Fibroblast of skin of left quadriceps (primary cell): ENCODE data around the gene AFF4.
"Not testable (repeated sequence)": the region's sequence is repeated elsewhere in the genome, so short reads cannot be mapped to it uniquely, and the experiment has no call there.

Experiments used
- DNase-seq, 2 experiments: peaks; one replicate each; pipeline ENCODE4 v3.0.0-alpha.2; 2013; ENCODE audit warnings: low read depth in 2 of 2

AFF4 gene

GRCh38 chr5:132856011-132856410 is 107.4 kb downstream of the AFF4 start:
- no peak for DNase-seq

DNA sequence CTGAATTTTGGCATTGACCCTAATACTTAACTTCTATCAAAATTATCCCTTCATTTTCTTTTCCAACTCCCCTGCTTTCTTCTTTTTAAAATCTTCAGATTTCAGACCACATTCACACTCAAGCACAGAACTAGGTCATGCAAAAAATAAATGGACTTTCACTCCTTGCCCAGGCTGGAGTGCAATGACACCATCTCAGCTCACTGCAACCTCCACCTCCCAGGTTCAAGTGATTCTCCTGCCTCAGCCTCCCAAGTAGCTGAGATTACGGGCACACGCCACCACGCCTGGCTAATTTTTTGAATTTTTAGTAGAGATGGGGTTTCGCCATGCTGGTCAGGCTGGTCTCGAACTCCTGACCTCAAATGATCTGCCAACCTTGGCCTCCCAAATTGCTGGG is 108.4 kb downstream of the AFF4 start:
- DNase-seq, result not testable (repeated sequence)

GRCh38 chr5:132854301-132854700 is 109.1 kb downstream of the AFF4 start:
- DNase-seq, result no peak

GRCh38 chr5:132853790-132854189 is 109.6 kb downstream of the AFF4 start:
- DNase-seq, result no peak

GRCh38 chr5:132853323-132853722 is 110.1 kb downstream of the AFF4 start:
- no peak for DNase-seq

- no peak for DNase-seq
Observed at GRCh38 chr5:132850066-132850465, 113.4 kb downstream of the AFF4 start.

DNA sequence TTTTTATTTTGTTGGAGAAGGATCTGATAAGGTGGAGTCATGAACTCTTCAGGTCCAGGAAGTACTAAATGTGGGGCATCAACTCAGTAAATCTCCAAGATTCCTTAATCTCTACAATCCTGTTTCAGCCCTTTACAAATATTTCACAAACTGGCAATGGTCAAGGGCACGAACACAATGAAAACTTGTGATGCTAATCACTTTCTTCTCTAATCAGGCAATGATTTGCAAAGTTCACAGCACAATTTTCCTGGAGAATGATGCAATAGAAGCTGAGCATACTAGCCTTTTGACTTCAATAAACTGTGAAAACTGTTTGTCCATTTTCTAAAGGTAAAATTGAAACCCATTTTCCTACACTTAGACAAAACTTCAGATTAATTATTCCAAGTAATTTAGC is 114.1 kb downstream of the AFF4 start:
- no peak for DNase-seq

- no peak for DNase-seq
Observed at GRCh38 chr5:132848270-132848669, 115.2 kb downstream of the AFF4 start.

DNA sequence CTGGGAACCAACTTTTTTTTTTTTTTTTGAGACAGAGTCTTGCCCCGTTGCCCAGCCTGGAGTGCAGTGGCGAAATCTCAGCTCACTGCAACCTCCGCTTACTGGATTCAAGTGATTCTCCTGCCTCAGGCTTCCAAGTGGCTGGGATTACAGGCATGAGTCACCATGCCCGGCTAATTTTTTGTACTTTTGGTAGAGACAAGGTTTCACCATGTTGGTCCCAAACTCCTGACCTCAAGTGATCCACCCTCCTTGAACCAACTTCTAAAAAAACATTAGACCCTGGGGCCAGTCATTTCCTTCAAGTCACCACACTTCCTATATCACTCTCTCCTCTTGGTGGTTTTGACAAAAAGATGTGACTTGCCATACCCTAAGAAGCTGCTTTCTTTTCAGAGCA is 122.1 kb downstream of the AFF4 start:
- no peak for DNase-seq

- DNase-seq, result no peak
Observed at GRCh38 chr5:132840896-132841295, 122.5 kb downstream of the AFF4 start.

DNA sequence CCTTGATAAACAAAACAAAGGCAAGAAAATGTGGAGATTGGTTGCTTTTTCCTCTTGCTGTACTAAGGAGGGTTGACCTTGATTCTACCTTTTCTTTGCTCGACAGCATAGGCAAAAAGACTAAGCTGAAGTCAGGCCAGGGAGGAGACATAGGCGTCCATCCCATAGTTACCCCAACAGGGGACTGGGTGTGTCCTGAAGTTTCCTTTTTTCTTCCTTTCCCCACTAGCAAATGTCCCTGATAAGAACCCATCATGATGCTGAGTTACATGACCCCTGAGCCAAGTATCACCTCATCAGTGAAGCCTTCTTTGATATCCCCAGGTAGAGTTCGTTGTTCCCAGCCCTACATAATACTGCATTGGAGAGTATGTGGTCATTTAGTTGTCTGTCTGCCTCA is 123.1 kb downstream of the AFF4 start:
- DNase-seq, result no peak

- no peak for DNase-seq
Observed at GRCh38 chr5:132839426-132840301, 123.8 kb downstream of the AFF4 start.

DNA sequence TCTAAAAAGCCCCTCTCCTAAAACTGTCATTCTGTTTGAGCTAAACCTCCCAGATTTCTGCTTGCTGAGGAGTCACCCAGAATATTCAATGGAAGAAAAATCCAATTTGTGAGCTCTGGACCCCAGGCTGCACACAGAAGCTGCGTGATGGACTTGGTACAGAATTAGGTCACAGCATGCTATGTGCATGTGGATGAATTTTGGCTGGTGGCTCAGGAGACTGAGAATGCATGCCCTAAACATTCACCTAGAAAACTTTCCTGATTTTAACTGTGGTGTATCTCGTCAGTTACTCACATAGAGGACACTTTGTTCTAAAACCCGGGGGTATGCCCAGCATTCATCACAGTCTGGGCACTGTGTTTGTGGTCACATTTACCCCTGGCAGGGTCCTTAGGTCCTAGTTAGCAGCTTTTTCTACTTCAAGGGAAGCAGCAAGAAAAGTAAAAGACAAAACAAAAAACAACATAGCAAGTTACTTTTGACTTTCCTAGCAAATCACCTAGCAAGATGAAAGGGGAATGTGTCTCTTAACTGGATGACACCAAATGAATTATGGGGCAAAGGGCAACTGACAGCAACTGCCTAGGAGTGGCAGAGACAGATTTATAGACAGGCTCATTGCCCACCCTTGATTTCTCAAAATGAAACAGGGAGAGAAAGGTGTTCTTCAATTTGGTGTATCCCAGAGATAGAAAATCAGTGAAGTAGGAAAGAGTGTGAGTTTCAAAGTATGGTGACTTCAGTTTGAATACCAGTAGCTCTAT is 124.7 kb downstream of the AFF4 start:
- DNase-seq, result no peak

DNA sequence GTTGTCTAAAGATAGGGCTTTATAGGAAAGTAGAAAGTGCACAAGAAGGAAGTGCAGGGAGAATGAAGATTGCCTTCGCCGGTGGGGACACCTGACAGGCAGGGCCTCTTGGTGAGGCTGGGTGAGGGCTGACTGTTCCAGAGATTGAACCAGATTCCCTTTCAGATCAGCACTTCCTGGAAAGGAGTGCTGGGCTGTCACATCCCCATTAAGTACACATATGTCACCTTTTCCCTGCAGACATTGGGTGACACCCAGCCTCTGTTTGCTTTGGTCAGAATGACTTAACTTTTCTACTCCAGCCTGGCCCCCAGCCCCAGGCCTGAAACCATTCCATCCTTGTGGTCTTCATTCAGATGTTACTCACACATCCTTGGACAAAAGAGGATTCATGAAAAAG is 125.6 kb downstream of the AFF4 start:
- no peak for DNase-seq

DNA sequence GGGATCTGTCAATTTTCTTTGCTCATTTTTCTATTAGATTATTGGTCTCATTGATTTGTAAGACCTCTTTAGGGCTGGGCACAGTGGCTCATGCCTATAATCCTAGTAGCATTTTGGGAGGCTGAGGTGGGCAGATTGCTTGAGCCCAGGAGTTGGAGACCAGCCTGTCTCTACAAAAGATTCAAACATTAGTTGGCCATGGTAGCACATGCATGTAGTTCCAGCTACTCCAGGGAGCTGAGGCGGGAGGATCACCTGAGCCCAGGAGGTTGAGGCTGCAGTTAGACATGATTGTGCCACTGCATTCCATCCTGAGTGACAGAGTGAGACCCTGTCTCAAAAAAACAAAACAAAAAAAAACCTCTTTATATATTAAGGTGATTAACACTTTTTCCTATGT is 126.6 kb downstream of the AFF4 start:
- no peak for DNase-seq

GRCh38 chr5:132834057-132834456 is 129.4 kb downstream of the AFF4 start:
- DNase-seq, result no peak

DNA sequence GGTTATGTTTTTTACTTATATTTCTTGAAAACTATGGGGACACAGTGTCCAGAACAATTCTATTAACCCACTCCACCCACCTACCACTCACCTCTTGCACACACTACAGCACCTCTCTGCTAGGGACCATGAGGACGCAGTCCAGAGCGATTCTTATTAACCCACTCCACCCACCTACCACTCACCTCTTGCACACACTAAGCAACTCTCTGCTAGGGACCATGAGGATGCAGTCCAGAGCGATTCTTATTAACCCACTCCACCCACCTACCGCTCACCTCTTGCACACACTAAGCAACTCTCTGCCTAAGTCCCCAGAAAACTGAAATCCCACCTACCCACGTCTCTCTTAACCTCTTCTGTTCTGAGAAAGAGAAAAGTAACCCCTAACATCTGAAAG is 130.8 kb downstream of the AFF4 start:
- no peak for DNase-seq

DNA sequence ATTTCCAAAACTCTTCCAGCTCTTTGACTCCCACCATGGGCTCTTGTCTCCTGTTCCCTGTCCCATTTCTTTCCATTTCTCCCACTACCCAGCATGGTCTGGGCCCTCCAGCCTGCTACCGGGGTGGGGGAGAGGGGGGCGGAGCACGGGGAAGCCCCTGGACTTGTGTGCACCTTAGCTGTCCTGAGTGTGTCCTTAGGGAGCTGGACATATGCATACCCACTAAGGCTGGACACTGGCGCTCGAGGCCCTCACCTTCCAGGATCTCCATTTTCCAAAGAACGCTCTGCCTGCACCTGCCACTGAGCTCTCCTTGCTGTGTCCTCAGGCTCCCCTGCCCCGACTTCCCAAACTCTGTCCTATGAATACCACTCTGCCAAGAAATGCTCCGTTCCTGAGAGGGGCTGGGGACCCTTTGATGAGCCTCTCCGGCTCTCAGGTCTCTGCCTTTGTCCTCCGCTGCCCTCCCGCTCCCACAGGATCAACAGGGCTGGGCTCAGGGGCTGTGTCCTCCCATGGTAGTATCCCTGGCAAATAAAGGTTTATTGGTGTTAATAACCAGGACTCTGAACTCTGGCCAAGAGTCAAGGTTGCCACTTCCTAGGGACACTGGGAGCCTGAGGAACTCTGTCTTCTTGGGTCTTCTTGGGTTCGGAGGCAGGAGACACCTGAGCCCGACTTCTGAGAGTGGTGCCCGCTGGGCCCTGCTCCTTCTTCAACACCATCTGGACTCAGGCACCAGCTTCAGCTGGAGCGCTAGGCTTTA is 132.2 kb downstream of the AFF4 start:
- no peak for DNase-seq

- no peak for DNase-seq
Observed at GRCh38 chr5:132830436-132831094, 132.9 kb downstream of the AFF4 start, which contains the start of gene SHROOM1. Gene SHROOM1, minus strand, starts transcription at chr5:132830647. Its CDS starts 4,507 bp downstream, at chr5:132826140.

GRCh38 chr5:132829742-132830435 is 133.5 kb downstream of the AFF4 start:
- DNase-seq, result no peak
